Activated naive CD4-positive, alpha-beta T cell treated with anti-CD3 and anti-CD28 coated beads, Interleukin-2, amount 50 U/mL, for 24 hours (primary cell): ENCODE results near the gene SPATA3.

Source experiments
- H3K27ac Mint-ChIP-seq: one replicate; pipeline ENCODE4 v1.8.0; 2021; ENCODE audit warnings: mild to moderate bottlenecking, mixed read lengths
- H3K27me3 Mint-ChIP-seq: one replicate; pipeline ENCODE4 v1.8.0; 2021; ENCODE audit warnings: mixed read lengths
- H3K36me3 Mint-ChIP-seq: one replicate; pipeline ENCODE4 v1.8.0; 2021; ENCODE audit warnings: mixed read lengths
- H3K4me1 Mint-ChIP-seq: one replicate; pipeline ENCODE4 v1.8.0; 2021; ENCODE audit warnings: mixed read lengths
- H3K4me3 Mint-ChIP-seq: one replicate; pipeline ENCODE4 v1.8.0; 2021; ENCODE audit warnings: mild to moderate bottlenecking, mixed read lengths
- H3K9me3 Mint-ChIP-seq: one replicate; pipeline ENCODE4 v1.8.0; 2021; ENCODE audit warnings: mixed read lengths

The SPATA3 gene

DNA sequence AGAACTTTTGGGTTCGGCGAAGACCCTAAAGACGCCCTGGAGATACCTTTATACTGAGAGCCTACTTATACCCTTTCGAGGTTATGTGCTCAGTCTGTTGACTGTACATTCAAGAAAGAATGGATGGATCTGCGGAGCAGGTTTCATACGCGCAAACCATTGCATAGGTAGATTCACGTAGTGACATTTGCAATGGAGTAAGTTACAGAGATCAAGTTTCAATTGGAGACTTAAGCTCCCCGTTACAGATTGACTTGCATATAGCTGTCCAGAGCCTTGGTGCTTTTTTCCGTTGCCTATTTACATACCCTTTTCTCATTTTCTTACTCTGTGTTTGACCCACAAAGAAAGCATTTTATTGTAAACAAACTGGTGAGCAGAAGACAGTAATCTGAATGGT is 61.7 kb downstream of the SPATA3 start:
- Mint-ChIP-seq H3K4me1 (peaks cover 51% of the 10 kb centered on the region), H3K4me3 (peak overlapping the region; percentile 94), H3K9me3 (no peaks in the 10 kb centered on the region), H3K36me3 (peaks cover 7% of the 10 kb centered on the region), H3K27ac (peak overlapping the region; percentile 76), H3K27me3 (no peaks in the 10 kb centered on the region)
